ENCODE results near the gene DHX30. TPM values are rescaled to one million over a fixed set of nuclear protein-coding genes. Genes with fewer than 3 reads are reported as not detected.
A peak's percentile ranks its signal among the peaks of the same experiment; 100 is the strongest.

Gene DHX30
- total RNA-seq, 2 experiments from 2014 or later, result 81.6 to 82.3 TPM

GRCh38 chr3:47890828-47891612, 88.1 kb downstream of the DHX30 start:
- no peak overlapping the region for H3K4me3 Mint-ChIP-seq
- H3K27me3 Mint-ChIP-seq, result no peaks in the 10 kb centered on the region
- CTCF ChIA-PET, result interaction anchor here (0.6 to 1.2 kb wide), 4 partner anchors 9 to 19 kb away, joined by 4 to 6 read pairs (median 4); no protein-coding TSS in a partner anchor
- no peaks in the 10 kb centered on the region for H3K9me3 Mint-ChIP-seq (ENCODE audit: low read depth)
- POLR2A ChIA-PET, result interaction anchor here (0.5 to 0.8 kb wide), 2 partner anchors 14 to 274 kb away, joined by 3 to 4 read pairs; no protein-coding TSS in a partner anchor
- DNase-seq, result no peak
- H3K36me3 Mint-ChIP-seq (ENCODE audit: low read depth), result peaks cover 24% of the 10 kb centered on the region
- no peak overlapping the region for H3K27ac Mint-ChIP-seq
- no peak for ATAC-seq
- no peaks in the 10 kb centered on the region for H3K4me1 Mint-ChIP-seq
- intact Hi-C loops (cut with DNase I, micrococcal nuclease), result no loop called here

- Mint-ChIP-seq H3K4me3 (no peak overlapping the region), H3K27ac (no peak overlapping the region), H3K9me3 (ENCODE audit: low read depth) (no peaks in the 10 kb centered on the region), H3K27me3 (no peaks in the 10 kb centered on the region), H3K36me3 (ENCODE audit: low read depth) (peaks cover 23% of the 10 kb centered on the region), H3K4me1 (no peaks in the 10 kb centered on the region)
- no peak for ATAC-seq
- ChIA-PET CTCF (interaction anchor here (0.6 to 0.9 kb wide), 2 partner anchors 9 to 10 kb away, joined by 4 to 5 read pairs; no protein-coding TSS in a partner anchor), POLR2A (no interaction called here)
- no peak for DNase-seq
- intact Hi-C loops (cut with DNase I, micrococcal nuclease), result no loop called here
These were observed 88.7 kb downstream of the DHX30 start for GRCh38 chr3:47891613-47892005.

- POLR2A ChIA-PET, result no interaction called here
- Mint-ChIP-seq H3K9me3 (ENCODE audit: low read depth) (no peaks in the 10 kb centered on the region), H3K4me1 (no peaks in the 10 kb centered on the region), H3K27me3 (no peaks in the 10 kb centered on the region), H3K27ac (no peak overlapping the region), H3K36me3 (ENCODE audit: low read depth) (peaks cover 21% of the 10 kb centered on the region), H3K4me3 (no peak overlapping the region)
- ATAC-seq (no peak), DNase-seq (no peak)
- CTCF ChIA-PET, result interaction anchor here (0.9 kb wide), 1 partner anchor 11 kb away, joined by 5 read pairs; no protein-coding TSS in a partner anchor
- intact Hi-C loops (cut with DNase I, micrococcal nuclease), result no loop called here
These were observed 89.5 kb downstream of the DHX30 start for GRCh38 chr3:47892286-47893040.

GRCh38 chr3:47895241-47895640, 92.3 kb downstream of the DHX30 start:
- Mint-ChIP-seq H3K4me1 (peaks cover 9% of the 10 kb centered on the region), H3K4me3 (no peak overlapping the region), H3K36me3 (ENCODE audit: low read depth) (peaks cover 17% of the 10 kb centered on the region), H3K9me3 (ENCODE audit: low read depth) (no peaks in the 10 kb centered on the region), H3K27ac (no peak overlapping the region), H3K27me3 (no peaks in the 10 kb centered on the region)
- CTCF ChIA-PET, result interaction anchor here (0.6 kb wide), 2 partner anchors 9 to 185 kb away, joined by 3 to 4 read pairs; no protein-coding TSS in a partner anchor
- POLR2A ChIA-PET, result no interaction called here
- no peak for ATAC-seq
- DNase-seq, result no peak
- intact Hi-C loops (cut with DNase I, micrococcal nuclease), result no loop called here

- DNase-seq (no peak), ATAC-seq (no peak)
- no peak overlapping the region for H3K27ac Mint-ChIP-seq
- peaks cover 9% of the 10 kb centered on the region for H3K4me1 Mint-ChIP-seq
- intact Hi-C loops (cut with DNase I, micrococcal nuclease), result no loop called here
- H3K36me3 Mint-ChIP-seq (ENCODE audit: low read depth), result peaks cover 10% of the 10 kb centered on the region
- H3K4me3 Mint-ChIP-seq, result no peak overlapping the region
- POLR2A ChIA-PET, result no interaction called here
- H3K9me3 Mint-ChIP-seq (ENCODE audit: low read depth), result no peaks in the 10 kb centered on the region
- CTCF ChIA-PET, result no interaction called here
- H3K27me3 Mint-ChIP-seq, result no peaks in the 10 kb centered on the region
These were observed 93.8 kb downstream of the DHX30 start for GRCh38 chr3:47896736-47897135.

GRCh38 chr3:47897954-47898353, 95.0 kb downstream of the DHX30 start:
- no peaks in the 10 kb centered on the region for H3K36me3 Mint-ChIP-seq (ENCODE audit: low read depth)
- H3K9me3 Mint-ChIP-seq (ENCODE audit: low read depth), result no peaks in the 10 kb centered on the region
- H3K4me1 Mint-ChIP-seq, result peaks cover 9% of the 10 kb centered on the region
- CTCF ChIA-PET, result interaction anchor here (0.7 kb wide), 1 partner anchor 13 kb away, joined by 3 read pairs; no protein-coding TSS in a partner anchor
- DNase-seq, result no peak
- peak; percentile 53 for ATAC-seq
- H3K27me3 Mint-ChIP-seq, result no peaks in the 10 kb centered on the region
- intact Hi-C loops (cut with DNase I, micrococcal nuclease), result no loop called here
- no peak overlapping the region for H3K27ac Mint-ChIP-seq
- POLR2A ChIA-PET, result interaction anchor here (0.6 kb wide), 1 partner anchor 1353 kb away, joined by 4 read pairs; no protein-coding TSS in a partner anchor
- no peak overlapping the region for H3K4me3 Mint-ChIP-seq

GRCh38 chr3:47899495-47900108, 96.7 kb downstream of the DHX30 start:
- no peak overlapping the region for H3K4me3 Mint-ChIP-seq
- H3K4me1 Mint-ChIP-seq, result peaks cover 9% of the 10 kb centered on the region
- POLR2A ChIA-PET, result no interaction called here
- no peak for DNase-seq
- no peaks in the 10 kb centered on the region for H3K9me3 Mint-ChIP-seq (ENCODE audit: low read depth)
- CTCF ChIA-PET, result interaction anchor here (0.7 kb wide), 1 partner anchor 1668 kb away, joined by 4 read pairs; no protein-coding TSS in a partner anchor
- intact Hi-C loops (cut with DNase I, micrococcal nuclease), result no loop called here
- no peaks in the 10 kb centered on the region for H3K27me3 Mint-ChIP-seq
- H3K36me3 Mint-ChIP-seq (ENCODE audit: low read depth), result no peaks in the 10 kb centered on the region
- H3K27ac Mint-ChIP-seq, result no peak overlapping the region
- no peak for ATAC-seq

Small RNAs within 50 kb of the gene (microRNA-seq; reads per million reads assigned to microRNA genes)
- 121 reads per million, percentile 67 among the genes with 10 or more reads in this experiment for gene MIR1226 (ENCODE audit: borderline replicate concordance)

Other genes starting within 250 kb of the DHX30 start
- under 1 TPM; 0.78 to 0.97 TPM for gene CSPG5, start 224.3 kb upstream of the DHX30 start, total RNA-seq
- gene SMARCC1, start 21.2 kb upstream of the DHX30 start, total RNA-seq, result 100 to 1,000 TPM; 129 to 130 TPM
- gene MAP4, start 213.3 kb downstream of the DHX30 start, total RNA-seq, result 100 to 1,000 TPM; 115 to 119 TPM

Measured in activated CD4-positive, alpha-beta T cell treated with anti-CD3 and anti-CD28 coated beads for 36 hours (primary cell).